A673 (cell line): ENCODE measurements around the gene C17orf67.

Source experiments
- CTCF ChIP-seq: fragments of 300-800, 200-600 bp; sonication (generic); conservative IDR thresholded peaks from 2 replicates; pipeline ENCODE4 v1.5.1; 2017; ENCODE audit warnings: low read depth, mild to moderate bottlenecking, antibody characterized with exemption, low read length, moderate library complexity, mixed read lengths
- EZH2 ChIP-seq: fragments of 200-600 bp; sonication (generic); IDR thresholded peaks from 2 replicates; pipeline ENCODE4 v1.6.1; 2017; ENCODE audit warnings: borderline replicate concordance, low read depth, mild to moderate bottlenecking, mixed read lengths, antibody characterized with exemption, low read length; ENCODE audit not compliant: poor library complexity, severe bottlenecking

GRCh38 chr17:56795221-56795865, 38.4 kb downstream of the C17orf67 start:
- TF ChIP-seq CTCF, result no peak
- TF ChIP-seq EZH2, result no peak
